ENCODE results near the gene TMEM242. TPM values are rescaled to one million over a fixed set of nuclear protein-coding genes. Genes with fewer than 3 reads are reported as not detected.
A peak's percentile ranks its signal among the peaks of the same experiment; 100 is the strongest.

The TMEM242 gene
- total RNA-seq, 4 donors from 2014 or later = 3.9 to 7.7 (median 6.3) TPM

DNA sequence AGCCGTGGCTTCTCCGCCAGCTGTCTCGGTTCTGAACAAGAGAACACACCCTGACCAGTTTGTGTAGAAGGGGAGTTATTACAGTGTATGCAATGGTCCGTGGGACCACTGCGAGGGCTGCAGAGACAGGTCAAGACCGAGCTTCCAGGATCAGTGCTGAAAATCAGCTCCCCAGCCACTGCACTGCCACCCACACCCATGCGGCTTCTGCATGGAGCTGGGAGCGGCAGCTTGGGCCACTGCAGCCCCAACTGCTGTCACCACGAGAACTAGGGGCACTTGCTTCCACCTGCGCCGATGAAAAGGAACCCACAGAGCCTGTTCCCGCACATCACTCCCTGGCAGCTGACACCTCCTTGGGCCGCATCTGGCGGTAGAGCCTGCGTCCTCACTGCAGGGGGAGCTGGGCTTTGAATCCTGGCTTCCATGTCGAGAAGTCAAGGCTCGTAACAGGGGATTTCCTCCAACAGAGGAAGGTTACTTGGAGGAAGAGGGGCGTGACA is 56.2 kb downstream of the TMEM242 start:
- in situ Hi-C loops (cut with MboI; ENCODE audit: low sequenced_read_pairs in 4 of 4) (loop anchor here in 1 of 4 donors (25.0 kb wide), 1 partner anchor 705 kb away; no protein-coding TSS in a partner anchor), intact Hi-C loops (cut with DNase I; ENCODE audit: low total_unique reads) (no loop called here)
- no peak for TF ChIP-seq POLR2A (IDR thresholded peaks at IDR 0.05)
- TF ChIP-seq, protein P1, sequence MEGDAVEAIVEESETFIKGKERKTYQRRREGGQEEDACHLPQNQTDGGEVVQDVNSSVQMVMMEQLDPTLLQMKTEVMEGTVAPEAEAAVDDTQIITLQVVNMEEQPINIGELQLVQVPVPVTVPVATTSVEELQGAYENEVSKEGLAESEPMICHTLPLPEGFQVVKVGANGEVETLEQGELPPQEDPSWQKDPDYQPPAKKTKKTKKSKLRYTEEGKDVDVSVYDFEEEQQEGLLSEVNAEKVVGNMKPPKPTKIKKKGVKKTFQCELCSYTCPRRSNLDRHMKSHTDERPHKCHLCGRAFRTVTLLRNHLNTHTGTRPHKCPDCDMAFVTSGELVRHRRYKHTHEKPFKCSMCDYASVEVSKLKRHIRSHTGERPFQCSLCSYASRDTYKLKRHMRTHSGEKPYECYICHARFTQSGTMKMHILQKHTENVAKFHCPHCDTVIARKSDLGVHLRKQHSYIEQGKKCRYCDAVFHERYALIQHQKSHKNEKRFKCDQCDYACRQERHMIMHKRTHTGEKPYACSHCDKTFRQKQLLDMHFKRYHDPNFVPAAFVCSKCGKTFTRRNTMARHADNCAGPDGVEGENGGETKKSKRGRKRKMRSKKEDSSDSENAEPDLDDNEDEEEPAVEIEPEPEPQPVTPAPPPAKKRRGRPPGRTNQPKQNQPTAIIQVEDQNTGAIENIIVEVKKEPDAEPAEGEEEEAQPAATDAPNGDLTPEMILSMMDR (IDR thresholded peaks at IDR 0.05 in 4 of 5, conservative IDR thresholded peaks at IDR 0.05 in 1 of 5) = no peak
- Histone ChIP-seq H3K36me3 (no peaks in the 10 kb centered on the region), H3K27ac (no peak overlapping the region), H3K4me3 (no peak overlapping the region), H3K27me3 (no peaks in the 10 kb centered on the region), H3K9me3 (no peaks in the 10 kb centered on the region), H3K4me1 (peaks cover 15 to 16% of the 10 kb centered on the region in 2 donors)
- no peak for ATAC-seq
- peak in 1 of 2 donors; percentile 7 for DNase-seq

DNA sequence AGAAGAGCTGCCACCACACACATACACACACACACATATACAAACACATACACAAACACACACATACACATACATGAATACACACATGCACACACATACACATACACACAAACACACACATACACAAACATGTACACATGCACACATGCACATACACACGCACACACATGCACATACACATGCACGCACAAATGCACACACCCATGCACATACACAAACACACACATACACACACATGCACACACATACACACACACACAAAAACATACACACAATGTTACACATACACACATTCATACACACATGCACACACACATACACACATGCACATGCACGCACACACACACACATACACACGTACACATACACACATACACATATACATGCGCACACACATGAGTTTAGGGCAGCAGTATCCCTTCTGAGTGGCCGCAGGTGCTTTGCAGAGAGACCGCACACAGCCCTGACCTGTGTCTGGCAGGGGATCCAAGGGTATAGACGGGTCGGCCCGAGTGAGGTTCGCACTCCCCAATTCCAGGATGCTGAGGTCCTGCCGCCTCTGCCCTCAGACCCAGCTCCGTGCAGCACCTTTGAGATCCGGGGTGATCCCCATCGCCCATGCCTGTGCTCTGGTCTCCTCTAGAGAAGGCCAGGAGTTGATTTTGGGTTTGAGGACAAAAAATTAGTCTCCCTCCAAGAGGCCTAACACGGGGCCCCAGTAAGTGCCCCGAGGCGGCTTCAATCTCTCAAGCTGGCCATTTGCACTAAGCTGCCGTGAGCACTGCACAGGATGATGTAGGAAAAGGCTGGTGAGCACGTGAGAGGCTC is 56.8 kb downstream of the TMEM242 start:
- Histone ChIP-seq H3K9me3 (no peaks in the 10 kb centered on the region), H3K27me3 (no peaks in the 10 kb centered on the region), H3K4me1 (peaks cover 15 to 16% of the 10 kb centered on the region in 2 donors), H3K27ac (no peak overlapping the region), H3K36me3 (no peaks in the 10 kb centered on the region), H3K4me3 (no peak overlapping the region)
- DNase-seq = peak in 1 of 2 donors; percentile 3
- TF ChIP-seq POLR2A (IDR thresholded peaks at IDR 0.05) = no peak
- TF ChIP-seq, protein P1 (IDR thresholded peaks at IDR 0.05 in 4 of 5, conservative IDR thresholded peaks at IDR 0.05 in 1 of 5) = no peak
- no peak for ATAC-seq
- in situ Hi-C loops (cut with MboI; ENCODE audit: low sequenced_read_pairs in 4 of 4) (loop anchor here in 1 of 4 donors (25.0 kb wide), 1 partner anchor 704 kb away; no protein-coding TSS in a partner anchor), intact Hi-C loops (cut with DNase I; ENCODE audit: low total_unique reads) (no loop called here)

GRCh38 chr6:157265635-157266034 is 57.7 kb downstream of the TMEM242 start:
- H3K36me3 ChIP-seq = no peaks in the 10 kb centered on the region
- H3K4me1 ChIP-seq = peaks cover 15 to 16% of the 10 kb centered on the region in 2 donors
- H3K27me3 ChIP-seq = no peaks in the 10 kb centered on the region
- in situ Hi-C loops (cut with MboI; ENCODE audit: low sequenced_read_pairs in 4 of 4) = loop anchor here in 1 of 4 donors (25.0 kb wide), 1 partner anchor 703 kb away; no protein-coding TSS in a partner anchor
- H3K9me3 ChIP-seq = no peaks in the 10 kb centered on the region
- intact Hi-C loops (cut with DNase I; ENCODE audit: low total_unique reads) = no loop called here
- TF ChIP-seq, protein P1 (IDR thresholded peaks at IDR 0.05 in 4 of 5, conservative IDR thresholded peaks at IDR 0.05 in 1 of 5) = no peak
- DNase-seq (no peak), ATAC-seq (no peak)
- no peak overlapping the region for H3K4me3 ChIP-seq
- H3K27ac ChIP-seq = no peak overlapping the region

GRCh38 chr6:157265186-157265585 is 58.1 kb downstream of the TMEM242 start:
- ATAC-seq (no peak), DNase-seq (peak in 1 of 2 donors; percentile 2)
- Histone ChIP-seq H3K9me3 (no peaks in the 10 kb centered on the region), H3K27ac (no peak overlapping the region), H3K36me3 (no peaks in the 10 kb centered on the region), H3K4me1 (peaks cover 15 to 16% of the 10 kb centered on the region in 2 donors), H3K4me3 (no peak overlapping the region), H3K27me3 (no peaks in the 10 kb centered on the region)
- intact Hi-C loops (cut with DNase I; ENCODE audit: low total_unique reads) (no loop called here), in situ Hi-C loops (cut with MboI; ENCODE audit: low sequenced_read_pairs in 4 of 4) (loop anchor here in 1 of 4 donors (25.0 kb wide), 1 partner anchor 703 kb away; no protein-coding TSS in a partner anchor)
- TF ChIP-seq, protein P1 (IDR thresholded peaks at IDR 0.05 in 4 of 5, conservative IDR thresholded peaks at IDR 0.05 in 1 of 5) = no peak
- no peak for TF ChIP-seq POLR2A (IDR thresholded peaks at IDR 0.05)
